Thyroid gland (tissue), 4 donors: ENCODE results near the gene TXNL4A. TPM values are rescaled to one million over a fixed set of nuclear protein-coding genes. Genes with fewer than 3 reads are reported as not detected.

Source experiments
- DNase-seq, 2 donors: peaks; one replicate each; pipeline ENCODE4 v3.0.0-alpha.2; 2019
- H3K27ac ChIP-seq, 3 donors: fragments of 200-600 bp; sonication (generic); 1 replicate in 2 of 3; 2 replicates in 1 of 3; pipeline ENCODE4 v1.5.1; 2016 to 2019; ENCODE audit warnings: mild to moderate bottlenecking in 1 of 3, moderate library complexity in 1 of 3
- H3K27me3 ChIP-seq: fragments of 200-600 bp; sonication (generic); one replicate; pipeline ENCODE4 v1.5.1; 2019
- H3K36me3 ChIP-seq, 2 donors: fragments of 200-600 bp; sonication (generic); one replicate each; pipeline ENCODE4 v1.5.1; 2016 to 2019
- H3K4me1 ChIP-seq, 2 donors: fragments of 200-600 bp; sonication (generic); one replicate each; pipeline ENCODE4 v1.5.1; 2017 to 2019
- H3K4me3 ChIP-seq, 3 donors: fragments of 200-600 bp; sonication (generic); replicated peaks in 1 of 3; 1 replicate in 2 of 3; 2 replicates in 1 of 3; pipeline ENCODE4 v1.5.1; 2016; ENCODE audit warnings: mild to moderate bottlenecking in 1 of 3
- H3K9me3 ChIP-seq: fragments of 200-600 bp; sonication (generic); one replicate; pipeline ENCODE4 v1.5.1; 2017
- CTCF ChIP-seq, 6 experiments: fragments of 200-600 bp in 3 of 6; fragments of 450-650 bp in 3 of 6; sonication (generic) in 3 of 6; IDR thresholded peaks; one replicate each; pipeline ENCODE4 v1.5.1; 2016 to 2019; ENCODE audit warnings: antibody characterized with exemption in 6 of 6, mild to moderate bottlenecking in 2 of 6, inconsistent platforms in 1 of 6, moderate library complexity in 1 of 6
- POLR2A ChIP-seq, 2 donors: fragments of 450-650 bp; IDR thresholded peaks; one replicate each; pipeline ENCODE4 v1.6.1; 2017; ENCODE audit warnings: antibody characterized with exemption in 2 of 2, mild to moderate bottlenecking in 2 of 2, moderate library complexity in 1 of 2
- WGBS, 2 donors: methylation state at CpG; one replicate each; pipeline ENCODE4 v1.1.5; 2017; 5-methylcytosine and 5-hydroxymethylcytosine counted together
- intact Hi-C: fragments of 100-400 bp; cut with DNase I; formaldehyde crosslinking; loops from one replicate; pipeline ENCODE4 v1.15.1; 2023
- total RNA-seq, 4 donors: library from RNA; depleted of rRNA; stranded (reverse); fragments of >200 nt; gene quantifications; one replicate each; pipeline ENCODE4 v1.2.3, GENCODE V29; 2016

Gene TXNL4A
- total RNA-seq, 4 donors from 2014 or later, result 22.9 to 37.4 (median 30.2) TPM

DNA sequence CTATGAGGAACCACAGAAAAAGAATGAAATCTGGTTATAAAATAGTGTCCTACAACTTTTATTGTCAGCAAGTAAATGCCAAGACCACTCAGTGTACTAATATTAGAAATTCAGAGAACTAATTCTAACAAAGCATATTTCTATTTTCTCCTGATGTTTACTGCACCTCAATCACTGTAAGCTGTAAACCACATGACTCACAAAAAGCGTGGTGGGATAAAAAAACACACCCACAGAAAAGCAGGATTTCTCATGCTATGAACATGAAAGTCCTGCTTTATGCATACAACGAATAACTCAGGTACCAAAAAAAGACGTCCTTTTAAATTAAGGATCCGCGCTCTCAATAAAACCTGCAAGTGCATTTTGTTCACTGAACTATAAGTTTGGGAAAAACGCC is 797 bp downstream of the TXNL4A start:
- Histone ChIP-seq H3K4me3 (peak overlapping the region in 2 of 3 donors; percentile 78 to 92), H3K27ac (peak overlapping the region in 2 of 3 donors; percentile 94 to 97), H3K9me3 (no peaks in the 10 kb centered on the region), H3K4me1 (peaks cover 29 to 30% of the 10 kb centered on the region in 2 donors), H3K27me3 (no peaks in the 10 kb centered on the region), H3K36me3 (peaks cover 0 to 4% of the 10 kb centered on the region in 2 donors)
- TF ChIP-seq POLR2A (IDR thresholded peaks at IDR 0.05) (no peak), CTCF (IDR thresholded peaks at IDR 0.05) (no peak)
- intact Hi-C loops, result no loop called here
- 1 to 2% methylated on average over 6 of the region's 6 CpGs for WGBS, 2 donors
- no peak for DNase-seq

DNA sequence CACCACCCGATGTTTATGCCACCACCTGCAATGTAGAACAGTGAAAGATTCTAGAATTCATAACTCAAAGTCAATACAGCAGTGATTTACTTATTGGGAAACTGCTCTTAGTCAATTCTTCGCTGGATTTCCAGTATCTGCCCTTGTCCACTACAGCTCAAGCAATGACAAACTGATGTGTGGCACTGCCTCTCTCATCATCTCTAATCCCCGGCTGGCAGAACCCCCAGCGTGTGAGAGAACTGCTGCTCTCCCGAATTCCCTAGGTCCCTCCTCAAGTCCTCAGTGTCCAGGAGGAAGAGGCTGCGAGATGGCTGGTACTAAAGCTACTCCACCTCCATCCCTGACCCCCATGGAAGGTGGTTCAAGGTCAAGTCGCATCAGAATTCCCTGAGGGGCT is 1.6 kb downstream of the TXNL4A start:
- TF ChIP-seq POLR2A (IDR thresholded peaks at IDR 0.05) (no peak), CTCF (IDR thresholded peaks at IDR 0.05) (no peak)
- peaks cover 35 to 36% of the 10 kb centered on the region in 2 donors for H3K4me1 ChIP-seq
- no peak overlapping the region for H3K4me3 ChIP-seq

DNA sequence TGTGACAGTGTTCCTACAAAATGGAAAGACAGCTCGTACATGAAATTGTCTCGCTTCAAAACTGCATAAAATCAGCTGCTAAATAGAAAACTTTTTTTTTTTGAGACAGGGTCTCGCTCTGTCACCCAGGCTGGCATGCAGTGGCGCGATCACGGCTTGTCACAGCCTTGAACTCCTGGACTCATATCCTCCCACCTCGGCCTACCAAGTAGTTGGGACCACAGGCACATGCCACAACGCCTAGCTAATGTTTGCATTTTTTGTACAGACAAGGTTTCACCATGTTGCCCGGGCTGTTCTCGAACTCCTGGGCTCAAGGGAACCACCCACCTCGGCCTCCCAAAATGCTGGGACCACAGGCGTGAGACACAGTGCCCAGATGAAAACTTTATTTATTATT is 3.2 kb downstream of the TXNL4A start:
- intact Hi-C loops, result no loop called here
- H3K4me1 ChIP-seq, result peaks cover 35 to 36% of the 10 kb centered on the region in 2 donors

More for the DNA sequence above, 1.6 kb downstream of the TXNL4A start:
- intact Hi-C loops, result no loop called here
- Histone ChIP-seq H3K27me3 (no peaks in the 10 kb centered on the region), H3K27ac (peak overlapping the region in 1 of 3 donors; percentile 97), H3K36me3 (peaks cover 0 to 4% of the 10 kb centered on the region in 2 donors), H3K9me3 (no peaks in the 10 kb centered on the region)
- WGBS, 2 donors, result 44 to 46% methylated on average over 7 of the region's 7 CpGs
- DNase-seq, result no peak

DNA sequence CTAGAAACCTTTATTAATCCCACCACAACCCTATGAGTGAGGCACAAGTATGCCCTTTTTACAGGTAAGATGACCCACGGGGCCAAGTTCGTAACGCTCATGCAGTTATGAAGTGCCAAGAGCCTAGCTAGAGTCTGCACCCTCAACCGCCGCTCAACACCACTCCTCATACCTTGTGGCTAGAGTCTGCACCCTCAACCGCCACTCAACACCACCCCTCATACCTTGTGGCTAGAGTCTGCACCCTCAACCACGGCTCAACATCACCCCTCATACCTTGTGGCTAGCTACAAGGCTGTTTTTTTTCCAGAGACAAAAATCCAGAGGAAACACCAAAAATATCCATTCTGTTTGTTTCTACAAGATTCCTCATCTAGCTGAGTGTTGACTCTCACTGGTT is 4.6 kb downstream of the TXNL4A start:
- 79 to 92% methylated on average over 7 of the region's 7 CpGs for WGBS, 2 donors
- intact Hi-C loops, result no loop called here
- DNase-seq, result no peak
- Histone ChIP-seq H3K4me1 (peaks cover 31% of the 10 kb centered on the region in 2 donors), H3K9me3 (no peaks in the 10 kb centered on the region), H3K27me3 (no peaks in the 10 kb centered on the region), H3K36me3 (peaks cover 0 to 4% of the 10 kb centered on the region in 2 donors), H3K4me3 (no peak overlapping the region), H3K27ac (peak overlapping the region; percentile 7 to 60 (median 52))
- TF ChIP-seq POLR2A (IDR thresholded peaks at IDR 0.05) (no peak), CTCF (IDR thresholded peaks at IDR 0.05) (no peak)

More for the DNA sequence above, 3.2 kb downstream of the TXNL4A start:
- H3K4me3 ChIP-seq, result no peak overlapping the region
- H3K9me3 ChIP-seq, result no peaks in the 10 kb centered on the region
- no peak for TF ChIP-seq CTCF (IDR thresholded peaks at IDR 0.05)
- TF ChIP-seq POLR2A (IDR thresholded peaks at IDR 0.05), result no peak
- no peak for DNase-seq
- H3K27me3 ChIP-seq, result no peaks in the 10 kb centered on the region
- H3K27ac ChIP-seq, result no peak overlapping the region
- WGBS, 2 donors, result 93% methylated on average over 12 of the region's 12 CpGs
- H3K36me3 ChIP-seq, result peaks cover 0 to 4% of the 10 kb centered on the region in 2 donors

- peaks cover 31% of the 10 kb centered on the region in 2 donors for H3K4me1 ChIP-seq
- TF ChIP-seq POLR2A (IDR thresholded peaks at IDR 0.05), result no peak
- TF ChIP-seq CTCF (IDR thresholded peaks at IDR 0.05), result no peak
- peak overlapping the region; percentile 52 to 79 (median 60) for H3K27ac ChIP-seq
- no peaks in the 10 kb centered on the region for H3K9me3 ChIP-seq
- H3K4me3 ChIP-seq, result no peak overlapping the region
- no peaks in the 10 kb centered on the region for H3K27me3 ChIP-seq
- WGBS, 2 donors, result 72 to 81% methylated on average over 4 of the region's 4 CpGs
- intact Hi-C loops, result no loop called here
- DNase-seq, result peak; percentile 43 to 47
- H3K36me3 ChIP-seq, result peaks cover 0 to 4% of the 10 kb centered on the region in 2 donors
Observed at GRCh38 chr18:79983253-79983652, 5.1 kb downstream of the TXNL4A start.
